Esophagus muscularis mucosa (tissue), 4 donors: ENCODE results near the gene SOAT2. TPM values are rescaled to one million over a fixed set of nuclear protein-coding genes. Genes with fewer than 3 reads are reported as not detected.
"Not testable (repeated sequence)": the region's sequence is repeated elsewhere in the genome, so short reads cannot be mapped to it uniquely, and the experiment has no call there.

ENCODE experiments used
- DNase-seq: peaks from one replicate; pipeline ENCODE4 v3.0.0-alpha.2; 2017; ENCODE audit errors: extremely low spot score
- H3K27ac ChIP-seq, 4 donors: fragments of 200-600 bp; sonication (generic); replicated peaks in 1 of 4; 1 replicate in 3 of 4; 2 replicates in 1 of 4; pipeline ENCODE4 v1.5.1; 2016 to 2019; ENCODE audit warnings: mild to moderate bottlenecking in 1 of 4
- H3K27me3 ChIP-seq, 4 donors: fragments of 200-600 bp; sonication (generic); one replicate each; pipeline versions ENCODE4 v1.5.1 to v1.6.0; 2016 to 2019
- H3K36me3 ChIP-seq, 4 donors: fragments of 200-600 bp; sonication (generic); one replicate each; pipeline ENCODE4 v1.5.1; 2016 to 2019
- H3K4me1 ChIP-seq, 4 donors: fragments of 200-600 bp; sonication (generic); one replicate each; pipeline ENCODE4 v1.5.1; 2016 to 2019
- H3K4me3 ChIP-seq, 4 donors: fragments of 200-600 bp; sonication (generic); 1 replicate in 2 of 4; 2 replicates in 2 of 4; pipeline ENCODE4 v1.5.1; 2016 to 2019; ENCODE audit warnings: mild to moderate bottlenecking in 4 of 4, moderate library complexity in 1 of 4
- H3K9me3 ChIP-seq, 4 donors: fragments of 200-600 bp; sonication (generic); 1 replicate in 3 of 4; 2 replicates in 1 of 4; pipeline ENCODE4 v1.5.1; 2016 to 2019
- EP300 ChIP-seq: sonication (generic); formaldehyde crosslinking; IDR thresholded peaks from one replicate; pipeline ENCODE4 v1.6.1; 2017; ENCODE audit warnings: antibody characterized with exemption
- POLR2A ChIP-seq: fragments of 450-650 bp; IDR thresholded peaks from one replicate; pipeline ENCODE4 v1.6.1; 2017; ENCODE audit warnings: antibody characterized with exemption, moderate library complexity, mild to moderate bottlenecking, low read depth
- POLR2AphosphoS5 ChIP-seq, 2 donors: sonication (generic); formaldehyde crosslinking; IDR thresholded peaks; one replicate each; pipeline ENCODE4 v1.6.1; 2017; ENCODE audit warnings: antibody characterized with exemption in 2 of 2
- WGBS: methylation state at CpG from one replicate; pipeline ENCODE4 v1.1.5; 2018; 5-methylcytosine and 5-hydroxymethylcytosine counted together
- intact Hi-C: fragments of 100-400 bp; cut with DNase I; formaldehyde crosslinking; loops from one replicate; pipeline ENCODE4 v1.15.1; 2023
- total RNA-seq, 4 donors: library from RNA; depleted of rRNA; stranded (reverse); fragments of >200 nt; gene quantifications; one replicate each; pipeline versions ENCODE4 v1.1.0 to v1.2.1, GENCODE V29; 2016
- TF ChIP-seq, protein P1 (sequence below), 3 experiments: fragments of 200-600 bp in 2 of 3; fragments of 450-650 bp in 1 of 3; sonication (generic) in 2 of 3; IDR thresholded peaks; one replicate each; pipeline ENCODE4 v1.5.1; 2017 to 2019; ENCODE audit warnings: antibody characterized with exemption in 3 of 3, mild to moderate bottlenecking in 2 of 3, moderate library complexity in 1 of 3

The SOAT2 gene
- total RNA-seq, 4 donors from 2014 or later: not detected

DNA sequence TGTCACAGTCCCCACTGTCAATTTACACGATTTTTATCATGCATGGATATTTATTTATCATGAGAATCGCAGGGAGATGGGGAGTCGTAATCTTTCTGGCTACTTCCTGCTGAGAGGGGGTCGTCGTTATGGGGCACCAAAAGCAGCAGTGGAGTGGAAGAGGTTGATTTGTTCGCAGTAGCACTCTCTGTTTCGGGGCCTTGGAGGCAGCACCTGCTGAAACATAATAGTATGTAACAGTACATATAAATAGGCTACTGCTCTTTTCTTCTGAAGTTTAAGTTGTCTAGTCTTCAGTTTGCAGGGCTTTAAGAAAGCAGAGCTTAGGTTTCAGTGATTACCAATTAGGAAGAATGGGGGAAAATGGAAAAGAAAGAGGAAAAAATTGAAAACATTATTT is 3.8 kb downstream of the SOAT2 start:
- intact Hi-C loops: no loop called here
- 57% methylated on average over 7 of the region's 7 CpGs for WGBS
- no peak overlapping the region for H3K27ac ChIP-seq

DNA sequence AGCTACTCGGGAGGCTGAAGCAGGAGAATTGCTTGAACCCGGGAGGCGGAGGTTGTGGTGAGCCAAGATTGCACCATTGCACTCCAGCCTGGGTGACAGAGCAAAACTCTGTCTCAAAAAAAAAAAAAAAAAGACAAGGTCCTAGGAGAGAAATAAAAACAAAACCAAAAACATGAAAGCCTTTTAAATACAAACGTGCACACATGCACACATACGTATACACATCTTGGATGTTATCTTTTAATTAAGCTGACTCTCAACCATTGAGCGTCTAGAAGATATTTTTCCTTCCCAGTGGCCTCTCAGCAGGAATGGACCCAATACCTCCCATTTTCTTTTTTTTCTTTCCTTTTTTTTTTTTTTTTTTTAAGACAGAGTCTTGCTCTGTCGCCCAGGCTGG is 9.1 kb downstream of the SOAT2 start:
- intact Hi-C loops, DNase-seq, H3K36me3 ChIP-seq, H3K27me3 ChIP-seq, H3K27ac ChIP-seq, H3K9me3 ChIP-seq, H3K4me3 ChIP-seq: not testable (repeated sequence)
- WGBS: 87% methylated on average over 7 of the region's 7 CpGs
- H3K4me1 ChIP-seq: peaks cover 12 to 21% (median 17%) of the 10 kb centered on the region in 4 donors

More for the DNA sequence above, 3.8 kb downstream of the SOAT2 start:
- Histone ChIP-seq H3K36me3 (peaks cover 0 to 5% (median 5%) of the 10 kb centered on the region in 4 donors), H3K27me3 (no peaks in the 10 kb centered on the region), H3K9me3 (no peaks in the 10 kb centered on the region), H3K4me3 (no peak overlapping the region), H3K4me1 (peaks cover 5 to 25% (median 17%) of the 10 kb centered on the region in 4 donors)
- TF ChIP-seq, protein P1, sequence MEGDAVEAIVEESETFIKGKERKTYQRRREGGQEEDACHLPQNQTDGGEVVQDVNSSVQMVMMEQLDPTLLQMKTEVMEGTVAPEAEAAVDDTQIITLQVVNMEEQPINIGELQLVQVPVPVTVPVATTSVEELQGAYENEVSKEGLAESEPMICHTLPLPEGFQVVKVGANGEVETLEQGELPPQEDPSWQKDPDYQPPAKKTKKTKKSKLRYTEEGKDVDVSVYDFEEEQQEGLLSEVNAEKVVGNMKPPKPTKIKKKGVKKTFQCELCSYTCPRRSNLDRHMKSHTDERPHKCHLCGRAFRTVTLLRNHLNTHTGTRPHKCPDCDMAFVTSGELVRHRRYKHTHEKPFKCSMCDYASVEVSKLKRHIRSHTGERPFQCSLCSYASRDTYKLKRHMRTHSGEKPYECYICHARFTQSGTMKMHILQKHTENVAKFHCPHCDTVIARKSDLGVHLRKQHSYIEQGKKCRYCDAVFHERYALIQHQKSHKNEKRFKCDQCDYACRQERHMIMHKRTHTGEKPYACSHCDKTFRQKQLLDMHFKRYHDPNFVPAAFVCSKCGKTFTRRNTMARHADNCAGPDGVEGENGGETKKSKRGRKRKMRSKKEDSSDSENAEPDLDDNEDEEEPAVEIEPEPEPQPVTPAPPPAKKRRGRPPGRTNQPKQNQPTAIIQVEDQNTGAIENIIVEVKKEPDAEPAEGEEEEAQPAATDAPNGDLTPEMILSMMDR (IDR thresholded peaks at IDR 0.05): no peak
- no peak for TF ChIP-seq POLR2A
- DNase-seq: no peak

- intact Hi-C loops: no loop called here
- Histone ChIP-seq H3K36me3 (no peaks in the 10 kb centered on the region), H3K4me3 (no peak overlapping the region), H3K9me3 (no peaks in the 10 kb centered on the region), H3K27ac (no peak overlapping the region), H3K27me3 (no peaks in the 10 kb centered on the region), H3K4me1 (peaks cover 10 to 17% (median 12%) of the 10 kb centered on the region in 4 donors)
- WGBS: 88% methylated on average over 12 of the region's 12 CpGs
- DNase-seq: no peak
- TF ChIP-seq, protein P1 (IDR thresholded peaks at IDR 0.05): no peak
- TF ChIP-seq POLR2A (no peak), POLR2AphosphoS5 (IDR thresholded peaks at IDR 0.05) (no peak), EP300 (no peak)
Observed at GRCh38 chr12:53113136-53113705, 9.9 kb downstream of the SOAT2 start.

- Histone ChIP-seq H3K27ac (no peak overlapping the region), H3K27me3 (no peaks in the 10 kb centered on the region), H3K4me1 (peaks cover 10 to 17% (median 11%) of the 10 kb centered on the region in 4 donors), H3K36me3 (no peaks in the 10 kb centered on the region), H3K9me3 (no peaks in the 10 kb centered on the region), H3K4me3 (no peak overlapping the region)
- TF ChIP-seq POLR2AphosphoS5 (IDR thresholded peaks at IDR 0.05) (no peak), POLR2A (no peak), EP300 (no peak)
- TF ChIP-seq, protein P1 (IDR thresholded peaks at IDR 0.05): no peak
- DNase-seq: no peak
- intact Hi-C loops: no loop called here
Observed at GRCh38 chr12:53113951-53114350, 10.7 kb downstream of the SOAT2 start.

GRCh38 chr12:53115112-53115890 is 12.0 kb downstream of the SOAT2 start:
- no peaks in the 10 kb centered on the region for H3K36me3 ChIP-seq
- no peak overlapping the region for H3K4me3 ChIP-seq
- TF ChIP-seq, protein P1 (IDR thresholded peaks at IDR 0.05): no peak
- TF ChIP-seq POLR2A (no peak), EP300 (no peak), POLR2AphosphoS5 (IDR thresholded peaks at IDR 0.05) (no peak)
- H3K27me3 ChIP-seq: no peaks in the 10 kb centered on the region
- peak overlapping the region in 1 of 4 donors; percentile 61 for H3K27ac ChIP-seq
- intact Hi-C loops: loop anchor here (5.0 kb wide), 1 partner anchor 37 kb away; no protein-coding TSS in a partner anchor
- H3K9me3 ChIP-seq: no peaks in the 10 kb centered on the region
- no peak for DNase-seq
- WGBS: 79% methylated on average over 15 of the region's 33 CpGs
- peaks cover 10 to 17% (median 11%) of the 10 kb centered on the region in 4 donors for H3K4me1 ChIP-seq
